ENCODE results near the gene FNTB.
A peak's percentile ranks its signal among the peaks of the same experiment; 100 is the strongest.
"Not testable (repeated sequence)": the region's sequence is repeated elsewhere in the genome, so short reads cannot be mapped to it uniquely, and the experiment has no call there.

The FNTB gene

GRCh38 chr14:65082930-65083329 lies 96.2 kb downstream of the FNTB start:
- DNase-seq (ENCODE audit: low read depth in 2 of 2) = no peak
- H3K4me3 ChIP-seq (replicated peaks in 1 of 2; ENCODE audit: low read depth in 2 of 2, low read length in 2 of 2) = no peak overlapping the region
- TF ChIP-seq CTCF (IDR thresholded peaks at IDR 0.05; ENCODE audit: low read depth, low read length) = no peak

GRCh38 chr14:65084554-65085505 lies 98.1 kb downstream of the FNTB start:
- peak in 1 of 2 donors; percentile 34 for DNase-seq (ENCODE audit: low read depth in 2 of 2)
- H3K4me3 ChIP-seq (replicated peaks in 1 of 2; ENCODE audit: low read depth in 2 of 2, low read length in 2 of 2) = no peak overlapping the region
- TF ChIP-seq CTCF (IDR thresholded peaks at IDR 0.05; ENCODE audit: low read depth, low read length) = no peak

GRCh38 chr14:65086686-65087085 lies 100.0 kb downstream of the FNTB start:
- not testable (repeated sequence) for DNase-seq (ENCODE audit: low read depth in 2 of 2); H3K4me3 ChIP-seq (replicated peaks in 1 of 2; ENCODE audit: low read depth in 2 of 2, low read length in 2 of 2)

GRCh38 chr14:65087835-65088234 lies 101.1 kb downstream of the FNTB start:
- not testable (repeated sequence) for DNase-seq (ENCODE audit: low read depth in 2 of 2); H3K4me3 ChIP-seq (replicated peaks in 1 of 2; ENCODE audit: low read depth in 2 of 2, low read length in 2 of 2)

- no peak overlapping the region for H3K4me3 ChIP-seq (replicated peaks in 1 of 2; ENCODE audit: low read depth in 2 of 2, low read length in 2 of 2)
- DNase-seq (ENCODE audit: low read depth in 2 of 2) = no peak
- no peak for TF ChIP-seq CTCF (IDR thresholded peaks at IDR 0.05; ENCODE audit: low read depth, low read length)
These were observed 105.7 kb downstream of the FNTB start for GRCh38 chr14:65092349-65092748.

GRCh38 chr14:65095633-65096205 lies 109.0 kb downstream of the FNTB start:
- peak; percentile 63 to 91 for DNase-seq (ENCODE audit: low read depth in 2 of 2)
- no peak overlapping the region for H3K4me3 ChIP-seq (replicated peaks in 1 of 2; ENCODE audit: low read depth in 2 of 2, low read length in 2 of 2)
- no peak for TF ChIP-seq CTCF (IDR thresholded peaks at IDR 0.05; ENCODE audit: low read depth, low read length)

- no peak overlapping the region for H3K4me3 ChIP-seq (replicated peaks in 1 of 2; ENCODE audit: low read depth in 2 of 2, low read length in 2 of 2)
- peak in 1 of 2 donors; percentile 62 for DNase-seq (ENCODE audit: low read depth in 2 of 2)
- no peak for TF ChIP-seq CTCF (IDR thresholded peaks at IDR 0.05; ENCODE audit: low read depth, low read length)
These were observed 109.8 kb downstream of the FNTB start for GRCh38 chr14:65096323-65097089.
